Stimulated activated naive CD8-positive, alpha-beta T cell treated with anti-CD3 and anti-CD28 coated beads, Interleukin-15, Interleukin-2, amounts not matched to agents 100 ng/mL and 50 ng/mL, for 24 hours (primary cell): ENCODE measurements around the gene EEF1AKMT4.
A peak's percentile ranks its signal among the peaks of the same experiment; 100 is the strongest.

Experiments
- H3K27ac Mint-ChIP-seq: one replicate; pipeline ENCODE4 v1.8.0; 2021; ENCODE audit warnings: mild to moderate bottlenecking, mixed read lengths
- H3K27me3 Mint-ChIP-seq: one replicate; pipeline ENCODE4 v1.8.0; 2021; ENCODE audit warnings: mixed read lengths
- H3K36me3 Mint-ChIP-seq: one replicate; pipeline ENCODE4 v1.8.0; 2021; ENCODE audit warnings: low read depth, mixed read lengths
- H3K4me1 Mint-ChIP-seq: one replicate; pipeline ENCODE4 v1.8.0; 2021; ENCODE audit warnings: low read depth, mixed read lengths
- H3K4me3 Mint-ChIP-seq: one replicate; pipeline ENCODE4 v1.8.0; 2021; ENCODE audit warnings: mild to moderate bottlenecking, mixed read lengths
- H3K9me3 Mint-ChIP-seq: one replicate; pipeline ENCODE4 v1.8.0; 2021; ENCODE audit warnings: mixed read lengths

Gene EEF1AKMT4

DNA sequence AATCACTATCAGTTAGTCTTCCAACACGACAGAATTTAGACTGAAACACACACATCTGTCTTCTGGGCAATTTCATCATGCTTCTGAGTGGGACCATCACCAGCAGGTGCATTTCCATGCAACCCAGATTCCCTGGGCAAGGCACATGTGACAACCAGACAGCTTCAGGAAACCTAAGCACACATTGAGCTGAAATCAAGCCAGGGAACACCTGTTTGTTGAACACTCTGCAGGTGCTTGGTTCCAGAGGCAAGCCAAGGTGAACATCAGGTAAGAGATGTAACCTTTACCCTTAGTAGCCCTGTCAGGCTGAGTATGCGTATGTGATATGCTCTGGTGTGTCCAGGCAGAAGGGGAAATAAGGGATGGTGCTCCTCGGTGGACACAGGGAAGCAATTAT is 46.3 kb downstream of the EEF1AKMT4 start:
- peaks cover 13% of the 10 kb centered on the region for H3K36me3 Mint-ChIP-seq
- no peaks in the 10 kb centered on the region for H3K27me3 Mint-ChIP-seq
- H3K9me3 Mint-ChIP-seq, result no peaks in the 10 kb centered on the region
- no peak overlapping the region for H3K27ac Mint-ChIP-seq
- H3K4me3 Mint-ChIP-seq, result no peak overlapping the region
- peaks cover 17% of the 10 kb centered on the region for H3K4me1 Mint-ChIP-seq

DNA sequence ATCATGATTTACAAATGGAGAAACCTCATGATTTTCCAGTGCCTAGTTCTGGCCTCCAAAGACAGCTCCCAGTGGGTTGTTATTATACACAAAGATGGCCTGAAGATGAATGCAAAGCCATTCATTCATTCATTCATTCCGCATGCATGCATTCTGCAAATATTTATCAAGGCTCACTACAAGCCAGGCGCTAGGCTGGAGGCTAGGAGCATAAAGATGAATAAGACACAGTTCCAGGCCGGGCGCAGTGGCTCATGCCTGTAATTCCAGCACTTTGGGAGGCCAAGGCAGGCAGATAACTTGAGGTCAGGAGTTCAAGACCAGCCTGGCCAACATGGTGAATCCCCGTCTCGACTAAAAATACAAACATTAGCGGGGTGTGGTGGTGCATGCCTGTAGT is 47.1 kb downstream of the EEF1AKMT4 start:
- Mint-ChIP-seq H3K4me3 (no peak overlapping the region), H3K9me3 (no peaks in the 10 kb centered on the region), H3K27ac (no peak overlapping the region)

DNA sequence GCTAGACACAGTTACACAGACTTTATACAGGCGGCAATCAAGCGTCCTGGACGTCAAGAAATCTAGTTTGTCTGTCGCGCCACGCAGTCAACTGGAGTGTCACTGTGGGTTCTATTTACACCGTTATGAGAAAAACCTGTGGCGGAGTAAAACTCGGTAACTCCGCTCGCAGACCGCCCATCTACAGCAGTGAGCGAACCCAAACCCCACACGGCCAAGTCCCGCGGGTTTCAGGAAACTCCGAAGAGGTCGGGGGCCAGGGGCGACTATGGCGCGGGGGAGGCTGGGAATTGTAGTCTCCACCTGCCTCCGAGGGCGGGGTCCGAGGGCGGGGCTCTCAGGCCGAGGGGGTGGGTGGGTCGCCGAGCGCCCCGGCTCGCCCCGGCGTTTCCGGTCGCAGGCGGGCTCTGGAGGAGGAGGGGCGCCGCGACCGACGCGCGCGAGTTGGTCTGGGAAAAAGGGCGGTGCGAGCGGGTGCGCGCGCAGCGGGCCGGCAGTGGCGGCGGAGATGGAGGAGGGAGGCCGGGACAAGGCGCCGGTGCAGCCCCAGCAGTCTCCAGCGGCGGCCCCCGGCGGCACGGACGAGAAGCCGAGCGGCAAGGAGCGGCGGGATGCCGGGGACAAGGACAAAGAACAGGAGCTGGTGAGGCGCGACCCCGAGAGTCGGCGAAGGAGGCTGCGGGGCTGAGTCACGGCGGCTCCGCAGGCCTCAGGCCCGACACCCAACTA is 49.5 kb downstream of the EEF1AKMT4 start, which contains the start of gene PSMD2:
TSS of gene PSMD2 (plus strand) at position 483 of the 729 bp plus-strand sequence. CDS start at position 509, 26 bp downstream.
- H3K4me1 Mint-ChIP-seq, result peaks cover 29% of the 10 kb centered on the region
- H3K27ac Mint-ChIP-seq, result peak within 1 kb of the TSS; percentile 82
- no peaks in the 10 kb centered on the region for H3K9me3 Mint-ChIP-seq
- peaks cover 40% of the 10 kb centered on the region for H3K36me3 Mint-ChIP-seq
- no peaks in the 10 kb centered on the region for H3K27me3 Mint-ChIP-seq
- H3K4me3 Mint-ChIP-seq, result peak within 1 kb of the TSS; percentile 89

More for the DNA sequence above, 47.1 kb downstream of the EEF1AKMT4 start:
- Mint-ChIP-seq H3K4me1 (peaks cover 22% of the 10 kb centered on the region), H3K27me3 (no peaks in the 10 kb centered on the region), H3K36me3 (peaks cover 19% of the 10 kb centered on the region)

DNA sequence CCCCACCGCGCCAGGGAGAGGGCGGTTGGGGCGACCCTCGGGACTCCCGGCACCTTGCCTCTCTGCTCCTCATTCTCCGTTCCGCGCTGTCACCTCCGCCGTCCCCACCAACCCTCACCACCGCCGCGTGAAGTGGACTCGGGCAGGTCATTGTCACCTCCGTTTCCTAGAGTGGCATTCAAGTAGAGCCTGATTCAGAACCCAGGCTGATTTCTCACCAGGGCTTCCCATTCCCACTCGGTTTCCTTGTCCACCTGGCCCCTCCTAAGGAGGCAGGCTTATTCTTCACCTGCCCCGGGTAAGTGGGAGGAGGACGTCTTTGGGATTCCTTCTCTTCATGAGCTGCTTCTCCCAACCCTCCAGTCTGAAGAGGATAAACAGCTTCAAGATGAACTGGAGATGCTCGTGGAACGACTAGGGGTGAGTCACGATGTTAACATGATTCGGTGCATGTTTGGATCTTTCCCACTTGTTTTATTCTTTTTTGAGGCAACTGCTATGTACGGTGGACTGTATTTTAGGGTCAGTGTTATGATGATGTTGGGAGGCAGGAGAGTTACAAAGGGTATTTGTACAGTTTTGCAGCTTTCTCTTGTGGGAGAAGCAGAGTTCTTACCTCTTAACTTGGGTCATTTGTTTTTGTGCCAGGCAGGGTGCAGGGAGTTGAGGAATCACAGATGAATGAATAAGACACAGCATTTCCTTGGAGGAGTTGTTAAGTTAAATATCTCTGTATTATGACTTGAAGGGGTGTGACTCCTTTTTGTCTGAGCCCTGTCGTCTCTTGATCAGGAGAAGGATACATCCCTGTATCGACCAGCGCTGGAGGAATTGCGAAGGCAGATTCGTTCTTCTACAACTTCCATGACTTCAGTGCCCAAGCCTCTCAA is 50.3 kb downstream of the EEF1AKMT4 start:
- H3K27me3 Mint-ChIP-seq, result no peaks in the 10 kb centered on the region
- H3K36me3 Mint-ChIP-seq, result peaks cover 49% of the 10 kb centered on the region
- peaks cover 29% of the 10 kb centered on the region for H3K4me1 Mint-ChIP-seq
- H3K27ac Mint-ChIP-seq, result peak overlapping the region; percentile 82
- peak overlapping the region; percentile 89 for H3K4me3 Mint-ChIP-seq
- H3K9me3 Mint-ChIP-seq, result no peaks in the 10 kb centered on the region

DNA sequence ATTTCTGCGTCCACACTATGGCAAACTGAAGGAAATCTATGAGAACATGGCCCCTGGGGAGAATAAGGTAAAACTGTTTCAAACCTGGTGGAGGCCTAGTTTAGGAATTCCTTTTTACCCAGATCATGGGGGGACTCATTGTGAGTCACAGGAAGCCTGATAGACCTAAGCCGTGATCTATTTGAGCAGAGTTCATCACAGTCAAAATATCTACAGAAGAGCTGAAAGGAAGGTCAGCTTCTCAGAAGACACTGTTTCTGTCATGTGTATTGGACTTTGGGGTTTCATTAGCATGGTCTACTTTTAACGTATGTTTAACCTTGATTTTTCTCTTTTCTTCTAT is 50.9 kb downstream of the EEF1AKMT4 start:
- H3K9me3 Mint-ChIP-seq, result no peaks in the 10 kb centered on the region
- H3K27ac Mint-ChIP-seq, result peak overlapping the region; percentile 82
- peaks cover 52% of the 10 kb centered on the region for H3K36me3 Mint-ChIP-seq
- H3K4me1 Mint-ChIP-seq, result peaks cover 29% of the 10 kb centered on the region
- H3K27me3 Mint-ChIP-seq, result no peaks in the 10 kb centered on the region
- peak overlapping the region; percentile 89 for H3K4me3 Mint-ChIP-seq

DNA sequence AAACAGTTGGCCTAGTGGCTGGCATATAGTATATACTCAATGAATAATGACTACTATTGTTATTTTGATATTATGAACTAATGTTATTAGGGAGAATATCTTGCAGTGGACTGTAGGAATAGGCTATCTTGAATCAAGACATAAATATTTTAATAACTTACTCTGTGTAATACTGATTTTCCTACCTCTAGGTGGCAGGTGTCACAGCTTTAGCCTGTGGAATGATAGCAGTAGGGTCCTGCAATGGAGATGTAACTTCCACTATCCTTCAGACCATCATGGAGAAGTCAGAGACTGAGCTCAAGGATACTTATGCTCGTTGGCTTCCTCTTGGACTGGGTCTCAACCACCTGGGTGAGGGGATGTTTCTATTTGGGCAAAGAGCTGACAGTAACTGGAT is 56.1 kb downstream of the EEF1AKMT4 start:
- H3K36me3 Mint-ChIP-seq, result peaks cover 86% of the 10 kb centered on the region
- no peak overlapping the region for H3K4me3 Mint-ChIP-seq
- H3K4me1 Mint-ChIP-seq, result peaks cover 19% of the 10 kb centered on the region
- no peak overlapping the region for H3K27ac Mint-ChIP-seq
- no peaks in the 10 kb centered on the region for H3K27me3 Mint-ChIP-seq
- H3K9me3 Mint-ChIP-seq, result no peaks in the 10 kb centered on the region

DNA sequence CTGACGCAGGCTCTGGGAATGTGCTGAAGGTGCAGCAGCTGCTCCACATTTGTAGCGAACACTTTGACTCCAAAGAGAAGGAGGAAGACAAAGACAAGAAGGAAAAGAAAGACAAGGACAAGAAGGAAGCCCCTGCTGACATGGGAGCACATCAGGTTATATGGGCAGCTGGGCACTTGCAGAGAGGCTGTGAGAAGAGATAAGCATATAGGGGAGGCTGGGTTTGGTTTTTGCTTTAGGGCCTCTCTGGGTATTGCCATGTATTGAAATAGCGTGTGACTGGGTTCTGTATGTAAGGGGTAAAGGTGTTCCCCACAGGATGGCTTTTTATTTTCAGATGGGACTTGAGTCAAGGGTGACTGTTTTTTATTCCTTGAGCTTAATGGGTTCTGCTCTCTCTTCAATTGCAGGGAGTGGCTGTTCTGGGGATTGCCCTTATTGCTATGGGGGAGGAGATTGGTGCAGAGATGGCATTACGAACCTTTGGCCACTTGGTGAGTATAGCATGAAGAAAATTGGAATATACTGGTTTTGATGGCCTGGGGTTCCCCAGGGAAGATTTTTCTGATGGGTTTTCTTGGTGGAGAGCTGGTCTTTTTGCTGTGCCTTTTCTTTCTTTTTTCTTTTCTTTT is 57.0 kb downstream of the EEF1AKMT4 start:
- H3K27ac Mint-ChIP-seq, result peak overlapping the region; percentile 9
- no peaks in the 10 kb centered on the region for H3K9me3 Mint-ChIP-seq
- no peaks in the 10 kb centered on the region for H3K27me3 Mint-ChIP-seq
- peaks cover 13% of the 10 kb centered on the region for H3K4me1 Mint-ChIP-seq
- H3K4me3 Mint-ChIP-seq, result no peak overlapping the region
- H3K36me3 Mint-ChIP-seq, result peaks cover 79% of the 10 kb centered on the region

DNA sequence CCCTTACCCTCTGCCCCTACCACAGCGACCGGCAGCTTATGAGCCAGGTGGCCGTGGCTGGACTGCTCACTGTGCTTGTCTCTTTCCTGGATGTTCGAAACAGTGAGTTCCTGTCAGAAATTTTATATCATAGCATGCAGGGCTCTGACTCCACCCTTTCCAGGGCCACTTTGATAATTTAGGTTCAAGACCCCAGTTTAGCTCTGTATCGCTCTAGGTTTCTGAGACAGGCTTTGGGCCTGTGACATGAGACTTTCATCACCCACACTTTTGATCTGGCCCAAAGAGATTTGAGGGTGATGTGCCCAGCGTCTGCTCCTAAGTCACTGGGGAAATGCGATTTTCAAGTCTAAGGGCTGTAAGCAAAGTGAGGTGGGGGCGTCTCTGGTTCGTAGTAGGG is 58.4 kb downstream of the EEF1AKMT4 start:
- peaks cover 64% of the 10 kb centered on the region for H3K36me3 Mint-ChIP-seq
- H3K4me1 Mint-ChIP-seq, result peaks cover 5% of the 10 kb centered on the region
- no peak overlapping the region for H3K4me3 Mint-ChIP-seq
- H3K9me3 Mint-ChIP-seq, result no peaks in the 10 kb centered on the region
- no peaks in the 10 kb centered on the region for H3K27me3 Mint-ChIP-seq
- peak overlapping the region; percentile 14 for H3K27ac Mint-ChIP-seq
